ENCODE measurements around the gene OR8B3. TPM values are rescaled to one million over a fixed set of nuclear protein-coding genes. Genes with fewer than 3 reads are reported as not detected.

The OR8B3 gene, protein sequence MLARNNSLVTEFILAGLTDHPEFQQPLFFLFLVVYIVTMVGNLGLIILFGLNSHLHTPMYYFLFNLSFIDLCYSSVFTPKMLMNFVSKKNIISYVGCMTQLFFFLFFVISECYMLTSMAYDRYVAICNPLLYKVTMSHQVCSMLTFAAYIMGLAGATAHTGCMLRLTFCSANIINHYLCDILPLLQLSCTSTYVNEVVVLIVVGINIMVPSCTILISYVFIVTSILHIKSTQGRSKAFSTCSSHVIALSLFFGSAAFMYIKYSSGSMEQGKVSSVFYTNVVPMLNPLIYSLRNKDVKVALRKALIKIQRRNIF
- total RNA-seq, result not detected in 2 replicates
- not detected in 2 replicates for polyA plus RNA-seq
- polyA plus RNA-seq (2011; cell fraction: cytosol; rRNA removed), result not detected in 2 replicates
- not detected in 2 replicates for polyA plus RNA-seq (2011; cell fraction: nucleus; rRNA removed)
- not detected in 2 replicates for polyA plus RNA-seq (2012)
- not detected in 2 replicates for polyA minus RNA-seq
- polyA minus RNA-seq (2011; cell fraction: cytosol; rRNA and poly(A)+ RNA removed), result not detected
- polyA minus RNA-seq (2011; cell fraction: nucleus; rRNA and poly(A)+ RNA removed), result not detected in 2 replicates
- Bru-seq, nascent RNA, result not detected
- not detected for BruChase-seq, experiment 1, labeled RNA remaining after a 6-hour chase
- BruChase-seq, experiment 2, labeled RNA remaining after a 2-hour chase, result not detected
- long read RNA-seq, result 0 reads

DNA sequence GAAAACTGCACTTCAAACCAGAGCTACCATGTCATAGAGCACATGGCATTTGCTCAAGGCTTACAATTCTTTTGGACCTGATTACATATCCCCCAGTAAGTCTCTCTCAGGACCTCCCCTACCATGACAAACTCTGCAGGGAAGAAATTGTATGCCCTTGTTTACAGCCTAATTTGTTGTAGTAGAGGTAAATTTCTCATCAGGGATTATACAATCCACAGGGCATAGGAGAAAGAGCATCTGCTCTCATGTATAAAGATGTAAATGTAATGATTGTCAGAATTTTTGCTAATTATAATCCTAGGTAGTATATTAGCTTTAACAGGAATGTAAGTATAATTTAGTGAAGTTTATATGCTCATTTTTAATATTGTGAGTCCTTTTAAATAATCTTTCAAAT lies at the start of gene OR8B3:
Gene OR8B3 (minus strand): TSS at position 101 of the 400 bp plus-strand sequence. CDS start 1,673 bp downstream, outside the sequence.
- Histone ChIP-seq H3K36me3 (ENCODE audit: control insufficient read depth in 2 of 2, extremely low read depth in 1 of 2, insufficient read depth in 2 of 2, low read length in 2 of 2) (no peaks in the 10 kb centered on the region), H3K4me1 (ENCODE audit: control insufficient read depth, extremely low read depth, insufficient read depth, low read length) (no peaks in the 10 kb centered on the region), H4K20me1 (replicated peaks; ENCODE audit: control insufficient read depth, extremely low read depth, insufficient read depth, low read length) (no peaks in the 10 kb centered on the region), H3K27ac (ENCODE audit: insufficient read depth, low read depth, low read length) (no peak within 1 kb of the TSS), H3K79me2 (ENCODE audit: control insufficient read depth, insufficient read depth, low read length) (no peaks in the 10 kb centered on the region), H3K4me2 (ENCODE audit: insufficient read depth, low read length) (no peak within 1 kb of the TSS), H3K27me3 (ENCODE audit: control insufficient read depth in 2 of 2, insufficient read depth in 2 of 2, low read length in 2 of 2) (no peaks in the 10 kb centered on the region), H2AFZ (ENCODE audit: low read depth, low read length) (no peak within 1 kb of the TSS), H3K9me1 (replicated peaks; ENCODE audit: control insufficient read depth, extremely low read depth, insufficient read depth, low read length) (no peaks in the 10 kb centered on the region), H3K9me3 (replicated peaks; ENCODE audit: control insufficient read depth, insufficient read depth, low read length) (no peaks in the 10 kb centered on the region), H3K4me3 (replicated peaks in 1 of 3; ENCODE audit: insufficient read depth in 1 of 3, low read depth in 1 of 3, low read length in 3 of 3) (no peak within 1 kb of the TSS), H3K9ac (replicated peaks; ENCODE audit: extremely low read depth, insufficient read depth, low read length) (no peak within 1 kb of the TSS)
- ChIA-PET CTCF (no interaction called here), POLR2A (no interaction called here)
- dilution Hi-C loops (cut with MboI; ENCODE audit: extremely low pct_ligation_motif_present, low sequenced_read_pairs), result no loop called here
- no TSS peak for BruUV-seq (replicated peaks)
- TF ChIP-seq, protein P1, sequence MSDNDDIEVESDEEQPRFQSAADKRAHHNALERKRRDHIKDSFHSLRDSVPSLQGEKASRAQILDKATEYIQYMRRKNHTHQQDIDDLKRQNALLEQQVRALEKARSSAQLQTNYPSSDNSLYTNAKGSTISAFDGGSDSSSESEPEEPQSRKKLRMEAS (IDR thresholded peaks at IDR 0.05; ENCODE audit: insufficient read depth, insufficient read length), result no peak
- TF ChIP-seq JUN (IDR thresholded peaks at IDR 0.05; ENCODE audit: borderline replicate concordance, insufficient read depth, insufficient read length, low read depth) (no peak), POLR2A (IDR thresholded peaks at IDR 0.05; ENCODE audit: low read depth, low read length) (no peak), GATA2 (IDR thresholded peaks at IDR 0.05; ENCODE audit: insufficient read depth, insufficient read length, low read depth, low read length) (no peak), FOS (IDR thresholded peaks at IDR 0.05; ENCODE audit: borderline replicate concordance, insufficient read depth, low read length) (no peak), POLR2AphosphoS5 (IDR thresholded peaks at IDR 0.05; ENCODE audit: insufficient read depth, low read depth, low read length) (no peak)
- TF ChIP-seq, protein P2, sequence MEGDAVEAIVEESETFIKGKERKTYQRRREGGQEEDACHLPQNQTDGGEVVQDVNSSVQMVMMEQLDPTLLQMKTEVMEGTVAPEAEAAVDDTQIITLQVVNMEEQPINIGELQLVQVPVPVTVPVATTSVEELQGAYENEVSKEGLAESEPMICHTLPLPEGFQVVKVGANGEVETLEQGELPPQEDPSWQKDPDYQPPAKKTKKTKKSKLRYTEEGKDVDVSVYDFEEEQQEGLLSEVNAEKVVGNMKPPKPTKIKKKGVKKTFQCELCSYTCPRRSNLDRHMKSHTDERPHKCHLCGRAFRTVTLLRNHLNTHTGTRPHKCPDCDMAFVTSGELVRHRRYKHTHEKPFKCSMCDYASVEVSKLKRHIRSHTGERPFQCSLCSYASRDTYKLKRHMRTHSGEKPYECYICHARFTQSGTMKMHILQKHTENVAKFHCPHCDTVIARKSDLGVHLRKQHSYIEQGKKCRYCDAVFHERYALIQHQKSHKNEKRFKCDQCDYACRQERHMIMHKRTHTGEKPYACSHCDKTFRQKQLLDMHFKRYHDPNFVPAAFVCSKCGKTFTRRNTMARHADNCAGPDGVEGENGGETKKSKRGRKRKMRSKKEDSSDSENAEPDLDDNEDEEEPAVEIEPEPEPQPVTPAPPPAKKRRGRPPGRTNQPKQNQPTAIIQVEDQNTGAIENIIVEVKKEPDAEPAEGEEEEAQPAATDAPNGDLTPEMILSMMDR (IDR thresholded peaks at IDR 0.05; ENCODE audit: extremely low read depth in 1 of 2, insufficient read depth in 1 of 2, low read depth in 1 of 2, low read length in 2 of 2), result no peak
- FAIRE-seq, result no peak
- no peak for DNase-seq (ENCODE audit: low read depth, low spot score)
- intact Hi-C loops (cut with micrococcal nuclease), result no loop called here

Measured in endothelial cell of umbilical vein (primary cell).